ENCODE data around the gene COG5.

DNA sequence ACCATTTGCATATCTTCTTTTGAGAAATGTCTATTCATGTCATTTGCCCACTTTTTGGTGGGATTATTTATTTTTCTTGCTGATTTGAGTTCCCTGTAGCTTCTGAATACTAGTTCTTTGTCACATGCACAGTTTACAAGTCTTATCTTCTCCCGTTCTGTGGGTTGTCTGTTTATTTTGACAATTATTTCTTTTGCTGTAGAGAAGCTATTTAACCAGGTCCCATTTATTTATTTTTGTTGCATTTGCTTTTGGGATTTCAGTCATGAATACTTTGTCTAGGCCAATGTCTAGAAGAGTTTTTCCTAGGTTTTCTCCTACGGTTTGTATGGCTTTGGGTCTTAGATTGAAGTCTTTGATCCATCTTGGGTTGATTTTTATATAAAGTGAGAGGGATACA, 60.9 kb downstream of the COG5 start:
- TF ChIP-seq LARP7 (IDR thresholded peaks at IDR 0.05) (no peak), PHF8 (IDR thresholded peaks at IDR 0.05; ENCODE audit: borderline replicate concordance, low read length) (no peak), YY1 (IDR thresholded peaks at IDR 0.05; ENCODE audit: borderline replicate concordance in 1 of 3, control insufficient read depth in 1 of 3, extremely low read depth in 1 of 3, insufficient read depth in 3 of 3, insufficient read length in 1 of 3, insufficient replicate concordance in 2 of 3, low read depth in 1 of 3, low read length in 2 of 3) (no peak), POLR2A (conservative IDR thresholded peaks at IDR 0.05) (no peak), ZEB2 (IDR thresholded peaks at IDR 0.05) (no peak)
- TF ChIP-seq, protein P1, sequence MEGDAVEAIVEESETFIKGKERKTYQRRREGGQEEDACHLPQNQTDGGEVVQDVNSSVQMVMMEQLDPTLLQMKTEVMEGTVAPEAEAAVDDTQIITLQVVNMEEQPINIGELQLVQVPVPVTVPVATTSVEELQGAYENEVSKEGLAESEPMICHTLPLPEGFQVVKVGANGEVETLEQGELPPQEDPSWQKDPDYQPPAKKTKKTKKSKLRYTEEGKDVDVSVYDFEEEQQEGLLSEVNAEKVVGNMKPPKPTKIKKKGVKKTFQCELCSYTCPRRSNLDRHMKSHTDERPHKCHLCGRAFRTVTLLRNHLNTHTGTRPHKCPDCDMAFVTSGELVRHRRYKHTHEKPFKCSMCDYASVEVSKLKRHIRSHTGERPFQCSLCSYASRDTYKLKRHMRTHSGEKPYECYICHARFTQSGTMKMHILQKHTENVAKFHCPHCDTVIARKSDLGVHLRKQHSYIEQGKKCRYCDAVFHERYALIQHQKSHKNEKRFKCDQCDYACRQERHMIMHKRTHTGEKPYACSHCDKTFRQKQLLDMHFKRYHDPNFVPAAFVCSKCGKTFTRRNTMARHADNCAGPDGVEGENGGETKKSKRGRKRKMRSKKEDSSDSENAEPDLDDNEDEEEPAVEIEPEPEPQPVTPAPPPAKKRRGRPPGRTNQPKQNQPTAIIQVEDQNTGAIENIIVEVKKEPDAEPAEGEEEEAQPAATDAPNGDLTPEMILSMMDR (IDR thresholded peaks at IDR 0.05 in 2 of 3, conservative IDR thresholded peaks at IDR 0.05 in 1 of 3; ENCODE audit: insufficient read depth in 2 of 3, low read depth in 1 of 3, low read length in 3 of 3), result no peak
